HEK293T (cell line): ENCODE results near the gene KIF1C.

Experiments used
- BHLHE40 ChIP-seq: fragments of 450-650 bp; IDR thresholded peaks from 2 replicates; pipeline ENCODE4 v1.6.1; 2016; ENCODE audit warnings: mild to moderate bottlenecking, moderate library complexity, borderline replicate concordance
- FOXA1 ChIP-seq: fragments of 450-650 bp; IDR thresholded peaks from 2 replicates; pipeline ENCODE4 v1.6.1; 2016; ENCODE audit warnings: mild to moderate bottlenecking
- ZNF384 ChIP-seq: fragments of 450-650 bp; IDR thresholded peaks from 2 replicates; pipeline ENCODE4 v1.6.1; 2016

GRCh38 chr17:4969551-4970173 lies 28.1 kb upstream of the KIF1C start:
- no peak for TF ChIP-seq ZNF384
- no peak for TF ChIP-seq FOXA1
- no peak for TF ChIP-seq BHLHE40
